Gastrocnemius medialis (tissue), 4 donors: ENCODE results near the gene URI1.

Experiments
- POLR2A ChIP-seq, 2 donors: fragments of 450-650 bp; IDR thresholded peaks; one replicate each; pipeline ENCODE4 v1.6.1; 2017; ENCODE audit warnings: antibody characterized with exemption in 2 of 2, mild to moderate bottlenecking in 2 of 2, moderate library complexity in 2 of 2
- TF ChIP-seq, protein P1 (sequence below), 5 experiments: fragments of 450-650 bp in 3 of 5; fragments of 200-600 bp in 2 of 5; sonication (generic) in 2 of 5; IDR thresholded peaks in 4 of 5; conservative IDR thresholded peaks in 1 of 5; 1 replicate in 4 of 5; 2 replicates in 1 of 5; pipeline ENCODE4 v1.5.1; 2016 to 2019; ENCODE audit warnings: antibody characterized with exemption in 5 of 5, mild to moderate bottlenecking in 3 of 5, moderate library complexity in 3 of 5

DNA sequence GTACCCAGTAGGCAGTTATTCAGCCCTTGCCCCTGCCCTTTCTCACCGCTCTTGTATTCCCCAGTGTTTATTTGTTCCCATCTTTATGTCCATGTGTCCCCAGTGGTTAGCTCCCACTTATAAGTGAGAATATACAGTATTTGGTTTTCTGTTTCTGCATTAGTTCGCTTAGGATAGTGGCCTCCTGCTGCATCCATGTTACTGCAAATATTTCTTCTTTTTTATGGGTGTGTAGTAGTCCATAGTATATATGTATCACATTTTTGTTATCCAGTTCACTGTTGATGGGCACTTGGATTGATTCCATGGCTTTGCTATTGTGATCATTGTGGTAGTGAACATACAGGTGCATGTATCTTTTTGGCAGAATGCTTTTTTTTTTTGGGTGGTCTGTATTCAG is 32.7 kb downstream of the URI1 start:
- TF ChIP-seq, protein P1, sequence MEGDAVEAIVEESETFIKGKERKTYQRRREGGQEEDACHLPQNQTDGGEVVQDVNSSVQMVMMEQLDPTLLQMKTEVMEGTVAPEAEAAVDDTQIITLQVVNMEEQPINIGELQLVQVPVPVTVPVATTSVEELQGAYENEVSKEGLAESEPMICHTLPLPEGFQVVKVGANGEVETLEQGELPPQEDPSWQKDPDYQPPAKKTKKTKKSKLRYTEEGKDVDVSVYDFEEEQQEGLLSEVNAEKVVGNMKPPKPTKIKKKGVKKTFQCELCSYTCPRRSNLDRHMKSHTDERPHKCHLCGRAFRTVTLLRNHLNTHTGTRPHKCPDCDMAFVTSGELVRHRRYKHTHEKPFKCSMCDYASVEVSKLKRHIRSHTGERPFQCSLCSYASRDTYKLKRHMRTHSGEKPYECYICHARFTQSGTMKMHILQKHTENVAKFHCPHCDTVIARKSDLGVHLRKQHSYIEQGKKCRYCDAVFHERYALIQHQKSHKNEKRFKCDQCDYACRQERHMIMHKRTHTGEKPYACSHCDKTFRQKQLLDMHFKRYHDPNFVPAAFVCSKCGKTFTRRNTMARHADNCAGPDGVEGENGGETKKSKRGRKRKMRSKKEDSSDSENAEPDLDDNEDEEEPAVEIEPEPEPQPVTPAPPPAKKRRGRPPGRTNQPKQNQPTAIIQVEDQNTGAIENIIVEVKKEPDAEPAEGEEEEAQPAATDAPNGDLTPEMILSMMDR (IDR thresholded peaks at IDR 0.05 in 4 of 5, conservative IDR thresholded peaks at IDR 0.05 in 1 of 5): no peak
- TF ChIP-seq POLR2A (IDR thresholded peaks at IDR 0.05): no peak
